ENCODE results near the gene ADCY10.

DNA sequence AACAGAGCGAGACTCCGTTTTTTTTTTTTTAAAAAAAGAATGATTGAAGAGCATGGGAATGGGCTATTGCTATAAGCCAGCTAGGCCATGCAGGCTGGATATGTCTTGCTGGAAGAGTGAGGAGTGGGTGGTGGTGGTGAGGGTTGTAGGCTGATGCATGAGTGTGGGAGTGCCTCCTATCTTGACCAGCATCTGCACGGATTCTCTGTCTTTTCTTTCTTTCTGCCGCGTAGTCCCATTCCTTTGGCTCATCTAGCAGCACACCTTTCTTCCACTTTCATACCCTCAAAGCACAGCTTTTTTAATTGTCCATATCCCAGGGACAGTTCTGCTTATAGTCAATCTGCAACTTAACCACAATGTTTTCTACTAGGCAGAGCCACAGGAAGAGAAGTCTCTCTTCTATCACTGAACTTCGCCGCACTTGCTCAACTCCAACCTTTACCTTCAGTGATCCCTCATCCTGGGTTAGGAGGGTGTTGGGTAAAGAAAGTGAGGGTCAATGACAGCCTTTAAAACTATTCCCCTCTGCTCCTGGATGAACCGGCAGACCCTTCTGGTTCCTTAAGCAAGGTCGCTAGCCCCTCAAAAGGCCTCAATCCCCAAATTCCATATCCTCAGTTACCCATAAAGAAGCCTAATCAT lies 15.2 kb downstream of the ADCY10 start:
- TF ChIP-seq, protein P1, sequence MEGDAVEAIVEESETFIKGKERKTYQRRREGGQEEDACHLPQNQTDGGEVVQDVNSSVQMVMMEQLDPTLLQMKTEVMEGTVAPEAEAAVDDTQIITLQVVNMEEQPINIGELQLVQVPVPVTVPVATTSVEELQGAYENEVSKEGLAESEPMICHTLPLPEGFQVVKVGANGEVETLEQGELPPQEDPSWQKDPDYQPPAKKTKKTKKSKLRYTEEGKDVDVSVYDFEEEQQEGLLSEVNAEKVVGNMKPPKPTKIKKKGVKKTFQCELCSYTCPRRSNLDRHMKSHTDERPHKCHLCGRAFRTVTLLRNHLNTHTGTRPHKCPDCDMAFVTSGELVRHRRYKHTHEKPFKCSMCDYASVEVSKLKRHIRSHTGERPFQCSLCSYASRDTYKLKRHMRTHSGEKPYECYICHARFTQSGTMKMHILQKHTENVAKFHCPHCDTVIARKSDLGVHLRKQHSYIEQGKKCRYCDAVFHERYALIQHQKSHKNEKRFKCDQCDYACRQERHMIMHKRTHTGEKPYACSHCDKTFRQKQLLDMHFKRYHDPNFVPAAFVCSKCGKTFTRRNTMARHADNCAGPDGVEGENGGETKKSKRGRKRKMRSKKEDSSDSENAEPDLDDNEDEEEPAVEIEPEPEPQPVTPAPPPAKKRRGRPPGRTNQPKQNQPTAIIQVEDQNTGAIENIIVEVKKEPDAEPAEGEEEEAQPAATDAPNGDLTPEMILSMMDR (IDR thresholded peaks at IDR 0.05), result no peak
- TF ChIP-seq POLR2A (IDR thresholded peaks at IDR 0.05), result no peak

Measured in esophagus squamous epithelium (tissue), 4 donors.